Left colon (tissue), 2 donors: Measurements from ENCODE around the gene ABLIM1. TPM values are rescaled to one million over a fixed set of nuclear protein-coding genes. Genes with fewer than 3 reads are reported as not detected.

Experiments
- ATAC-seq: fragments of 200-7000 bp; cut with Tn5 transposase; one replicate; pipeline ENCODE4 v1.9.1; 2020; ENCODE audit warnings: mild to moderate bottlenecking, moderate library complexity
- DNase-seq, 2 donors: peaks; one replicate each; pipeline ENCODE4 v3.0.0-alpha.2; 2020
- intact Hi-C, 2 donors: fragments of 100-400 bp; cut with DNase I in 1 of 2; cut with micrococcal nuclease in 1 of 2; formaldehyde crosslinking; loops; one replicate each; pipeline versions ENCODE4 v1.11.2 to v1.14.0; 2022; cut with DNase I, micrococcal nuclease
- total RNA-seq, 2 donors: library from RNA; stranded (reverse); fragmentation: NEBNext Ultra II Directional; extraction: Animal tissue kit (Norgen Biotek cat#: 25700); gene quantifications; one replicate each; pipeline ENCODE4 v1.2.1, GENCODE V29; 2021
- donor health status: DM: no; HTN: no; CAD: no.
- donor health status: DM: yes; HTN: yes; CAD: no.

The ABLIM1 gene
- total RNA-seq, 2 donors from 2014 or later: 107 to 118 TPM

GRCh38 chr10:114489521-114490310 lies 168.4 kb downstream of the ABLIM1 start:
- intact Hi-C loops: no loop called here
- ATAC-seq: no peak
- DNase-seq: no peak

GRCh38 chr10:114487815-114488536 lies 170.1 kb downstream of the ABLIM1 start:
- DNase-seq (no peak), ATAC-seq (no peak)
- intact Hi-C loops: no loop called here

- ATAC-seq (no peak), DNase-seq (no peak)
- intact Hi-C loops: no loop called here
These were observed 170.9 kb downstream of the ABLIM1 start for GRCh38 chr10:114486938-114487814.

GRCh38 chr10:114485696-114486400 lies 172.2 kb downstream of the ABLIM1 start:
- no peak for ATAC-seq

GRCh38 chr10:114483575-114483974 lies 174.5 kb downstream of the ABLIM1 start:
- DNase-seq: no peak
- intact Hi-C loops: no loop called here
- no peak for ATAC-seq

More at GRCh38 chr10:114485696-114486400, 172.2 kb downstream of the ABLIM1 start:
- intact Hi-C loops: no loop called here
- no peak for DNase-seq

DNA sequence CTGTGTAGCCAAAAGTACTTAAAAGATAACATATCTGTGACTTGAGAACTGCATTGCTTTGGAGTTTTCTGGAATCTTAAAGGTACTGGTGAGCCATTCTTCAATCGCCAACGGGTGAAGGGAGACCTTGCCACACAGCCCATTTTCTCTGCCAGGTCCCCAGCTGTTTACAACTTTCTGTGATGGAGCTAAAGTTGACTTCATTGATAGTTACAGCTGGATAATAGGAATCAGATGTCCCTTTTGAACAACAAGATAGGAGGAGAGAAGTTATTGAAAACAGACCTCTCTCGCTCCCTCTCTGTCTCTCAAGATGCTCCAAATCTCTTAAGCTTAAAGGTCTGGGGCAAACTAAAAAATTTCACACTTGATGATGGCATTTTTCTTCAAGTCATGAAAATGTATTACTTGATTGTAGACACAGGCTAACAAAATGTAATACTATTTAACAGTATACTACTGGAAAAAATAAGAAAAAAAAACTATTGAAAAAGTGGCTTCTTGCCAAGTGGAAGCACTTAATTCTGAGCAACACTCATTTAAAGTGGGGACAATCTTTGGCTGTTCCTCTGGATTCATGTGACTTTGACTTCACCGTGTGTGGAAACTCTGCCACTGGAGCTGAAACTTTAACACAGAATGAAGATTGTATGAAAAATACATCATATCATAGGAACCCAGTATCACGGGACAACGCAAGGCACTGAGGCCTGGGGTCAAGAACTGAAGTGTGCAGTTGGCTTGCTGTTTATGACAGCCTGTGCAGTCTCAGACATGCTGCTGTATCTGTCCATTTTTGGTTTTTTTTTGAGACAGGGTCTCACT lies 175.4 kb downstream of the ABLIM1 start:
- intact Hi-C loops: no loop called here
- ATAC-seq: no peak

DNA sequence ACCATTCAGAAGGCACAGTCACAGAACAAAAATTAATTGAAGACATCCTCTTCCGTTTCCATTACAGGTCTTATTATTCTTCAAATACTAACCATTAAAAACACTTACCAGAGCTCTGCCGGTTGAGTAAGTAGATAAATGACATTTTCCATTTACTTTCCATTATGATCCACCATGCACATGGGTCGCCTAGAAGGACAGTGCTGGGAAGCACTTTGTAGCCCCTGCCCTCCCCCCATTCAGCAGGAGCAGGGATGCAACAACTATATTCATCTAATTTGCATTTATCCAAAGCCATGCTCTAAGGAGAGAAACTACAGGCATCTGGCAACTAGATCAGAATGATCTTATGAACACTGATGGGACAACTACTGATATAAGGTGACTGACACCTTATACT lies 177.0 kb downstream of the ABLIM1 start:
- no peak for ATAC-seq

More for the DNA sequence above, 175.4 kb downstream of the ABLIM1 start:
- no peak for DNase-seq

DNA sequence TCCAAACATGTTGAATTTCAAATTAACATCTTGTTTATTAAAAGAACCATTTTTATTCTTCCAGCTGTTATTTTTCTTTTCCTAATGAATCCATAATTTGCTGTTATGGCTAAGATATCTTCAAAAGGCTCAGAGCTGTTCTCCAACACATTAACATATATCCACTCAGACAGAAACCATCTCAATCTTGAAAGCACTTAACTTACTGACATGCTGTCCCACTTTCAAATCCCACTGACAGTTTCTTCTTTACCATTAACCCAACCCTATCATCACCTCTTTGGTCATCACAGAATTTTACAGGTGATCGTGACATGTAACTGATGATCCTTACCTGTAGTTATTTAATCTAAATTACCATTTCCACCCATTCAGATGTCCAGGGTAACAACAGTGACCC lies 178.2 kb downstream of the ABLIM1 start:
- DNase-seq: no peak
- ATAC-seq: no peak
- intact Hi-C loops: no loop called here

More for the DNA sequence above, 177.0 kb downstream of the ABLIM1 start:
- intact Hi-C loops: no loop called here
- DNase-seq: no peak

DNA sequence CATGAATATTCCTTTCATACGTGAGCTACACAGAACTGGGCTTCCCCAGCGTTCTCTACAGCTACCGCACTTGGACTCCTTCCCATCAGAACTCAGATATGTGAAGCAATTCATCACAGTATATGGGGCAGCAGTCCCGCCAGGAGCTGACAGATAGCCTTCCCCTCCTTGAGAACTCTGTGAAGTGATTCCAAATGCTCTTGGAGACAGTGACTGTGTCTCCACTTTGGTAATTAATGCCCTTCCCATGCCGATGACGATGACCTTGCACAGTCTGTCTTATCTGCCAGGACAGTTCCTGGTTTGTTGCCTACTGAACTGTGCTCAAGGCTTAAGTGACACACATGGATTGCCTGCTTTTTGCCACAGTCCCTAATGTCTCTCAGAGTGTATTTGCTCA lies 178.8 kb downstream of the ABLIM1 start:
- ATAC-seq (peak; percentile 57), DNase-seq (no peak)
- intact Hi-C loops: no loop called here

DNA sequence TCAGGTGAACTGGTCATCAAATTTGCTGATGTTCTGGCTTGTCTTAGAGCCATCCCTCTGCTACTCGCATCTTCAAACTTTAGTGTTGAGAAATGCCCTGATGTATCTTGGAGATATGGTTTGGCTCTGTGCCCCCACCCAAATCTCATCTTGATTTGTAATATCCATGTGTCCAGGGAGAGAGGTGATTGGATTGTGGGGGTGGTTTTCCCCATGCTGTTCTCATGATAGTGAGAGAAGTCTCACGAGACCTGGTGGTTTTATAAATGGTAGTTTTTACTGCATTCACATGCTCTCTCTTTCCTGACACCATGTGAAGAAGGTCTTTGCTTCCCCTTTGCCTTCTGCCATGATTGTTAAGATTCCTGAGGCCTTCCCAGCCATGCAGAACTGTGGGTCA lies 179.8 kb downstream of the ABLIM1 start:
- intact Hi-C loops: no loop called here
- DNase-seq: no peak
- ATAC-seq: no peak

DNA sequence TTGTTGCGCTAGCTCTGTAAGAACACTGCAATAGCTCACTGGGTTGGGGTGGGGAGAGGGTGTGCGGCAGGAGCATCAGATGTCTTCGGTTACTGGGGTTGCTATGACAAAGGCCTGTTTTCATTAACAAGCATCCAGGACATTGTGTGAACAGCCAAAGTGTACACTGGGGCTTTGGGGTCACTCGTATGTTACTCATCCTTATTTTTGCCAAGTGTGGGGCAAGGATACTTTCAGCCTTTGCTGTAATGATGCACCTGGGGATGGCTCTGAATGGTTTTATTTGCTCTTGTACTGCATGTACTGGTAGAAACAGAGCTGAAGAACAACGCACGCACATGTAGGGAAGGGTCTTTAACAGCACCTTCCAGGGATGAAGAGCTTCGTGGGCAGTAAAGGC lies 180.8 kb downstream of the ABLIM1 start:
- DNase-seq: no peak
- intact Hi-C loops: no loop called here
- no peak for ATAC-seq

DNA sequence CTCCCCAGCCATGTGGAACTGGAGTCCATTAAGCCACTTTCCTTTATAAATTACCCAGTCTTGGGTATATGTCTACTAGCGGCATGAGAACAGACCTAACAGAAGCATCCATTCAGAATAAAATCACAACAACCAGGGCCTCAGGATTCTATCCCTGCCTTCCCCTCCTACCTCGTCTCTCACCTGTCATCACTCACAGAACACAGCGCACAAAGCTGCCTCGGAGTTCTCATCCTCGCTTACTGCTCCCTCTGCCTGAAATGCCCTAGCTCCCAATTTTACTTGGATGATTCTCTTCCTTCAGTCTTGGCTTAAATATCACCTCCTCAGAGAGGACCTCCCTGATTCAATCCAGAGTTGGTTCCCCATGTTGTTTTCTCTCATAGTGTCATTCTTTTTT lies 183.1 kb downstream of the ABLIM1 start:
- no peak for ATAC-seq
- intact Hi-C loops: loop anchor here in 1 of 2 donors (5.0 kb wide), 1 partner anchor 307 kb away; no protein-coding TSS in a partner anchor
- DNase-seq: no peak

DNA sequence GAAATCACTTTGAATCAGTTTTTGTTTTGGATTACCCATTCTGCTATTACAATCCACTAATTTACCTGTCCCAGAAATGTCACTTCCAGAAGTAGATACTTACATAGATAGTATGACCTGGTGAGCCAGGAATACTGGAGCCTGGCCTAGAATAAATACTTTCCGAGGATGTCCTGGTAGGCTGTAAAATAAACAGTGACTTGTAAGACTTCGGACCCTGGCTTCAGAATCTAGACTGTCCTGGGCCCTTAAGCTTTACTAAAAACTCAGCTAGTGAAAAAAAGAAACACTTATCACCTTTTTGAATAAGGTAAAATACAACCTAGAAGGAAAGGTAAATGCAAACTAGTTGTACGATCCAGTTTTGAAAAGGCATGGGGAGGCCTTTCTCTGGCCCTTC lies 184.3 kb downstream of the ABLIM1 start:
- DNase-seq (no peak), ATAC-seq (peak; percentile 47)
- intact Hi-C loops: loop anchor here in 1 of 2 donors (5.0 kb wide), 1 partner anchor 309 kb away; no protein-coding TSS in a partner anchor

DNA sequence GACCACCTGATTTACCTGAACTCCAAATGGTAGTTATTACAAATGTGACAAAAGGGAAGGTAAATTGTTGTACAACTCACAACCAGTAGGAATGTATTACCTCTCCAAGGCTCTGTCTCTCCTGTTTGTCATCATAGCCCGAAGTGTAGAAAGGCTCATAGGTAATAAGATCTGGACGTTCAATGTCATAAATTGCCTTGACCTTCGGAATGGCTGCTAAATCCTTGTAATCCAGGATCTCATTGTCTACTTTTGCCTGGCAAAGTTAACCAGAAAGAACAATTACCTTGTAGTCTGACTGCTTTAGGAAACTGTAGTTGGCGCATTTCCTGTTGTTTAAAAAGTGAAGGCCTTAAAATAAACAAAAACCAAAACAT lies 185.2 kb downstream of the ABLIM1 start:
- intact Hi-C loops: loop anchor here in 1 of 2 donors (1.0 to 5.0 kb wide), 2 partner anchors 75 to 309 kb away; no protein-coding TSS in a partner anchor
- ATAC-seq (peak; percentile 56), DNase-seq (no peak)

DNA sequence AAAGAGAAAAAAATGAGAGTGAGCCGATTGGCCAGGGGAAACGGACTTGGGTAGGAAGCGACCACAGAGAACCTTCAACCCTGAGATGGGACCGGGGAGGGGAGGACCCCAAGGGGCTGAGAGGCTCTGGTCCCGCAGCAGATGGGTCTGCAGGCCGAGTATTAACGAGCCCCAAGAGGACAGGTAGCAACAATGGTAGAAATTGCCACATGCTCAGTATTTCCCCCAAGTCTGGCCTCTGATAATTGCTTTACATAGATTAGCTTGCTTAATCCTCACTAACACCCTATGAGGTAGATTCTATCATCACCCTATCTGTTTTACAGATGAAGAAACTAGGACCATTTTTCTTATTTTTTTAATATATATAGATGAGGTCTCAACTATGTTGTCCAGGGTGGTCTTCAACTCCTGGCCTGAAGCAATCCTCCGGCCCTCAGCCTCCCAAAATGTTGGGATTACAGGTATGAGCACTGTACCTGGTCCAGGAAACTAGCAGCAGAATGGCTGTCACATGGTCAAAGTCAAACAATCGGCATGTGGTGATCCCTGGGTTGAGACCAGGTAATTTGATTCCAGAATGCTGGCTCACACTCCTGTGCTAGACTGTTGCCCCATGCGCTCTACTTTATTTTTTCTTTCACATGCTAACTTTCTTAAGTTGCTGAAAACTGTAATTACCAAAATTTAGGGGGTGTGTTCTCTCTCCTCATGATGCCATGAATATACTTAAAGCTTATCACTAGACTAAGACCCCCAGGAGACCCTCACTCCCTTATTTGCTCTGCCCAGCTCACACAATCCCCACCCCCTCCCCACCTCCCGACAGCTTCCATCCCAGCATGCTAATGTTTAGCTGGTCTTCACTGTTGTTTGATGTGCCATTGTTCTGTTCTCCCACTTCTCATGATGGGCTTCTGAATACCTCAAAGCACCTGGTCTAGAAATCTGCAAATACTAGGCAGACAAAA lies 185.9 kb downstream of the ABLIM1 start:
- peak; percentile 77 for ATAC-seq
- intact Hi-C loops: loop anchor here in 1 of 2 donors (1.0 to 5.0 kb wide), 2 partner anchors 76 to 310 kb away; no protein-coding TSS in a partner anchor
- DNase-seq: no peak
